ENCODE results near the gene SIK3. TPM values are rescaled to one million over a fixed set of nuclear protein-coding genes. Genes with fewer than 3 reads are reported as not detected.
"Not testable (repeated sequence)": the region's sequence is repeated elsewhere in the genome, so short reads cannot be mapped to it uniquely, and the experiment has no call there.

The SIK3 gene
- 32.0 TPM for total RNA-seq

DNA sequence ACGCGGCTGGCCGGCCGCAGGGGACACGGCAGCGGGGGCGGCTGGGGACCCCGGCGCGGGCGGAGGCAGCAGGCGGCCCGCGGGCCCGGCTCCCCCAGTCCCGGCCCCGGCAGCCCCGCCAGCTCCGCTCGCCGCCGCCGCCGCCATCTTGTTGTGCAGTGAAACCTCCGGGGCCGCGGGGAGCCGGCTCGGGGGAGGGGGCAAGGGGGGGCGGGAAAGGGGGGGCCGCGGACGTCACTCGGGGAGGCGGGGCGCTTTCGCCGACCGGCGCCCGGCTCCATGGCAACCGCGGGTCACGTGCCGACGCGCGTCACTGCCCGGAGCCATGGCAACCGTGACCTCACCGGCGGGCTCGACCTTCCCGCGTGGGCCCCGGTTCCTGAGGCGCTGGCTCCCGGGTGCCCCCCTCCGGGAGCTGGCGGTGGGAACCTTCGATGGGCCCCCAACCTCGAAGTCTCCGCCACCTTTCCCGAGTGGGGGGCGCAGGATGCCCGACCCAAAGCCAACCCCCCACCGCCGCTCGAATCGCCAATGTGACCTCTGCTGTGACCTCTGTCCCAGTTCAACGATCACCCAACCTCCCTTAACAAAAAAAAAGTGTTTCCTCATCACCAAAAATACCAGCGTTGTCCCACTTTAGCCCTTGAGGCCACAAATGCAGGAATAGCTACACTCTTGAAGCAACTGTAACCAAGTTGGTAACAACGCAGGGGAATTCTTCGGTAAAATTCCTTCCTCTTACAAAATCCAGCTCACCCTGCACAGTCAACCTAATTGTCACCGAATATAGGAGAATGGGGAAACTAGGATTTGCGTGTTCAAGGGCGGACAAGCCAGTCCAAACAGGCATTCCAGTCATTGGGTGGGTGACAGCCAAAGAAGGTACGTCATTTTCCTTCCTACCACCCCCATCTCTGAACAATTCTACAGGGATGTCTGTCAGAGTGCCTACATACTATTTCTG is at the start of gene SIK3:
SIK3 (minus strand) TSS at position 160 of the 964 bp plus-strand sequence; CDS start at position 147, 13 bp downstream.
- peak; percentile 97 for DNase-seq

GRCh38 chr11:117146521-117146920 is 48.3 kb upstream of the SIK3 start:
- no peak for DNase-seq

GRCh38 chr11:117145393-117145761 is 47.1 kb upstream of the SIK3 start:
- DNase-seq = no peak

- peak; percentile 51 for DNase-seq
These were observed 46.5 kb upstream of the SIK3 start for GRCh38 chr11:117144477-117145392.

DNA sequence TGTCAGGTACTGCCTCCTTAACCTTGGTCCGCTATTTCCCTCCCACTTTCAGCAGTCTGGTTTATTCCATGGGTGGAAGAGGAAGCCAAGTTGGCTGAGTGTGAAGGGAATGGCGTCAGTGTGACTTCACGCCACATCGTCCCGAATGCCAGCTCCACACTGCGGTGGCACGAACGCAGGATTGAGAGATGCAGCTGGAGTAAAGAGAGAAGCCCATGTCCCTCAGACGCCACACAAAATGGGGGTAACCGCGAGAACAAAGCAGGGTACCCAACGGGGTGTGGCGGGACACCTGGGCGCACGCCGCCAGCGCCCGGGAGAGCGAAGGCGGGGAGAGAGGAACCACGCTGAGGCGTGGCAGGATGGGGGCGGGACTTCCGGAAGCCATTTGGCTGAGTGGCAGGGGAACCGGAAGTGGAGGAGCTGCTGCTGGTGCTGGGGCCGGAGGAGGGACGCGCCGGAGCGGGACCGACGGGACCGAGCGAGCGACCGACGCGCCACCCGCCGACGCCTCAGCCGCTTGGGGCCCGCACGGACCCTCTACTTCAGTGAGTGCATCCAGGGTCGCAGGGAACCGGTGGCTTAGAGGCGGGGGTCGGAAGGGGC is 45.7 kb upstream of the SIK3 start, which contains the start of gene PAFAH1B2:
PAFAH1B2 (plus strand) TSS at position 417 of the 606 bp plus-strand sequence. CDS start 8,161 bp downstream, outside the sequence.
- peak; percentile 98 for DNase-seq

GRCh38 chr11:117143390-117143789 is 45.2 kb upstream of the SIK3 start:
- DNase-seq = peak; percentile 73

DNA sequence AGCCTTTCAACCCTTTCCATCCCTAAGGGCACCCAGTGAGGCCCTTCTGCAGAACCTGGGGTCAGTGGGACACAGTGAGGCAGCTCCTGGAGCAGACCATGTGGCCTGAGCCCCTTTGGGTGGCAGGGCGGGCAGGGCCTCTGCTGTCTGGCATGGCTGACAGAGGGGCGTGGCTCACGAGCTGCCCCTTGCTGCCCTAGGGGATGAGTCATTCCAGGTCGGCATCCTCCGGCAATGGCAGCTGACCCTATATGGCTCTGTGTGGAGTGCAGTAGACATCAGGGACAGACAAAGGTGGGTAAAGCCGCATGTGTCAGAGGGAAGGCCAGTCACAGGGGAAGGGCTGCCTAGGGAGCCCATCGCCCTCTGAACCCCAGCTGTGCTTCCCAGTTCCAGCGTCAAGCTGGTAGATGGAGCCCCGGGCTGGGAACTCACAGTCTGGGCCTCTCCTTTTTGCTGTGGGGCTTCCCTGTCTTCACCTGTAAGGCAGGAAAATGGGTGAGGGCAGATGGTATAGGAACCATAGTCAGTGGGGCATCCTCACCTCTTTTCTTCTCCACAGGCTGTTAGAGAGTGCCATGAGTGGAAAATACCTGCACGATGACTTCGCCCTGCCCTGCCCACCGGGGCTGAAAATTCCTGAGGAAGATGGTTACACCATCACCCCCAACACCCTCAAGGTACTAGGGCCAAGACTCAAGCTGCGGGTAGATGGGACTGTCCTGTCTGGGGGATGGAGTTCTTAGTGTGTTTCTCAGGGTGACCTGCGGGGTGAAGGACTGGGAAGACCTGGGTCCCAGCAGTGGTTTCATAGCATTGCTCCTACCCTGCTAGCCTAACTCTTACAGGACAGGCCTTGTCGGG is 39.2 kb upstream of the SIK3 start:
- not testable (repeated sequence) for DNase-seq

DNA sequence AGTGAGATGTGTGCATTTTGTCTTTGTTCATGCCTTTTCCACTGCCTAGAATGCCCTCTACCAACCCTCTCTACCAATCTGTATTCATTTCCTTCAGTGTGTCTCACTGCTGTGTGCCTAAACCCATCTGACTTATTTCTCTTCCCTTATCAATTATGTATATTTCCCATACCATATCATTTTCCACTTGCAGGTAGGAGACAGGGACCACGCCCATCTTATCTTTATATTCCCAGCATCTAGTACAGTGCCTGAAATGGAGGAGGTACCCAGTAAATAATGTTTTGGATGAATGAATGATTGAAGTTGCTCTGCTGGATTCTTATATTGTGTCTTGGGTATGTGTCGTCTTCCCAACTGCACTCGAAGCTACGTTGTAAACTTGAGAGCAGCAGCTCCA is 36.8 kb upstream of the SIK3 start:
- not testable (repeated sequence) for DNase-seq

GRCh38 chr11:117134431-117134830 is 36.2 kb upstream of the SIK3 start:
- DNase-seq = no peak

DNA sequence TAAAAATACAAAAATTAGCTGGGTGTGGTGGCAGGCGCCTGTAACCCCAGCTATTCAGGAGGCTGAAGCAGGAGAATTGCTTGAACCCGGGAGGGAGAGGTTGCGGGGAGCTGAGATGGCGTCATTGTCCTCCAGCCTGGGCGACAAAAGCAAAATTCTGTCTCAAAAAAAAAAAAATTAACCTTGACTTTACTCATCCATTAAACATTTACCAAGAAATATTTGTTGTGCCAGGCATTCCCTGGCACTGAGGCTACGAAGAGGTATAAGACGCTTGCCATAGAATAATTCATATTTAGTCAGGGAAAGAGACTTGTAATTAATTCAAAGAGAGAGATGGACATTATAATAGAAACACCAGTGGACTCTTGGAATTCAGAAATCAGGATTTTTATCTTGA is 32.7 kb upstream of the SIK3 start:
- no peak for DNase-seq

DNA sequence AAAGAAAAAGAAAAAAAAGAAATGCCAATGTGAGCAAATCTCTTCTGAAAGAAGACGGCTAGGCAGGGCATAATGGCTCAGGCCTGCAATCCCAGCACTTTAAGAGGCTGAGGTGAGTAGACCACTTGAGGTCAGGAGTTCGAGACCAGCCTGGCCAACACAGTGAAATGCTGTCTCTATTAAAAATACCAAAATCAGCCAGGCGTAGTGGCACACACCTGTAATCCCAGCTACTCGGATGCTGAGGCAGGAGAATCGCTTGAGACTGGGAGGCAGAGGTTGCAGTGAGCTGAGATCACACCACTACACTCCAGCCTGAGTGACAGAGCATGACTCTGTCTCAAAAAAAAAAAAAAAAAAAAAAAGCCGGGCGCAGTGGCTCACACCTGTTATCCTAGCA is 32.2 kb upstream of the SIK3 start:
- DNase-seq = not testable (repeated sequence)

- DNase-seq = no peak
These were observed 30.1 kb upstream of the SIK3 start for GRCh38 chr11:117128289-117128688.

- no peak for DNase-seq
These were observed 29.1 kb upstream of the SIK3 start for GRCh38 chr11:117127171-117127901.

DNA sequence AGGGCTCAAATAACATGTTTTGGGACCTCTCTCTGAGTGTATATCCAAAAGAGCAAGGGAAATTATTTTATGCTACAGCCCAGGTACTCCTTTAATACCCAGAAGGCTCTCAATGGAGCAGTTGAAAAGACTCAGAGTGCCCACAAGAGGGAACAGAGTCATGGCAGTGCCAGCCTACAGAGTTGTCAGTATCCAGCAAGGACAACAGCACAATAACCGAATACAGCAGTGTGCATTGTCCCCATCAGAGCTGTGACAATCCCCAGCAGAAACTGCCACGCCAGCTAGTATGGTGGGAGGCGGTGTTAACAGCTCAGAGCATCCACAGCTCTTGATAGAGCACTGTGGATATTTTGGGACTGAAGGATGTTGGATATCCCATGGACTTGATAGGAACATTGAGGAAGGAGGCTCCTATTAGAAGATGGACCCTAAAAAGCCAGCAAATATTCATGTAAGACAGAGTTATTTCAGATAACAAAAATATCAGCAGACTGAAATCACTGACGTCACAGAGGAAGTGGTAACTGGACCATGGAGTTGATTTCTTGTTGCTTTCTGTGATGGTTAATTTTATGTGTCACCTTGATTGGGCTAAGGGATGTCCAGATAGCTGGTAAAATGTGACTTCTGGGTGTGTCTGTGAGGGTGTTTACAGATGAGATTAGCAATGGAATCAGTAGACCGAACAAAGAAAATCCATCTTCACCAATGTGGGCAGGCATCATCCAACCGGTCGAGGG is 28.2 kb upstream of the SIK3 start:
- DNase-seq = no peak

- peak; percentile 59 for DNase-seq
These were observed 24.3 kb upstream of the SIK3 start for GRCh38 chr11:117122556-117122955.

DNA sequence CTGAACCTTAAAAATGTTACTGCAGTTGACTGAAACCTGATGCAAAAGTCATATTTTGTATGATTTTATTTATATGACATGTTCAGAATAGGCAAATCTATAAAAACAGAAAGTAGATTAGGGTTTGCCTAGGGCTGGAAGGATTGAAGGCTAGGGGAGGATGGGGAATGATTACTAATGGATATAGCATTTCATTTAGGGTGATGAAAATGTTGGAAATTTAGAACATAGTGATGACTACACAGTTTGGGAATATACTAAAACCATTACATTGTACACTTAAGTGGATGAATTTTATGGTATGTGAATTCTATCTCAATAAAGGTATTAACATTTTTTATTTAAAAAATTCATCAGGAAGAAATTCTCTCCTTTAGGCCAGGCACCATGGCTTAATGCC is 22.9 kb upstream of the SIK3 start:
- no peak for DNase-seq

DNA sequence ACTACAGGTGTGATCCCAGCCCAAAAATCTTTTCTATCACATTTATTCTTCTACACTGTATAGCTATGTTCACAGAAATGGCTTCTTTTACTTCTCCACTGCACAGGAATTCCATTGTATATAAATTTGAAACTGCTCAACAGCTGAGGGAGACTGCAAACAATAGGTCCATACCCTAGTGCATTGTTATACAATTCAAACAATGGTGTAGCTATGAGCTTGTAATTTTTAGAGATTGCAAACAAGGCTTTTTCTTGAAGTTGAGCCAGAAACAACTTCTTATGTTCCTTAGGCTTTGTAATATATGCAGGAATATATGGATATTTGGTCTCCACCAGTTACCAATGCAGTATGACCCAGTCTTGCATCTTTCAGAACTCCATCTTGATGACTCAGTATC is 19.5 kb upstream of the SIK3 start:
- DNase-seq = no peak

DNA sequence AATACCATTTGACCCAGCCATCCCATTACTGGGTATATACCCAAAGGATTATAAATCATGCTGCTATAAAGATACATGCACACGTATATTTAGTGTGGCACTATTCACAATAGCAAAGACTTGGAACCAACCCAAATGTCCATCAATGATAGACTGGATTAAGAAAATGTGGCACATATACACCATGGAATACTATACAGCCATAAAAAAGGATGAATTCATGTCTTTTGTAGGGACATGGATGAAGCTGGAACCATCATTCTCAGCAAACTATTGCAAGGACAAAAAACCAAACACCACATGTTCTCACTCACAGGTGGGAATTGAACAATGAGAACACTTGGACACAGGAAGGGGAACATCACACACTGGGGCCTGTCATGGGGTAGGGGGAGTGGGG is 14.7 kb upstream of the SIK3 start:
- not testable (repeated sequence) for DNase-seq

GRCh38 chr11:117112497-117112896 is 14.3 kb upstream of the SIK3 start:
- DNase-seq = not testable (repeated sequence)

Measured in tongue (tissue), 2 donors.